ENCODE data around the gene KIAA1958. TPM values are rescaled to one million over a fixed set of nuclear protein-coding genes. Genes with fewer than 3 reads are reported as not detected.

Gene KIAA1958
- total and polyA plus RNA-seq, 2 of the 8 experiments (the other 6 are each of a cell fraction or from before 2014, with no cell fraction given): 11.4 to 43.8 TPM

GRCh38 chr9:112621018-112621655 lies 134.5 kb downstream of the KIAA1958 start:
- Histone ChIP-seq H3K23ac (ENCODE audit: insufficient read length) (no peak overlapping the region), H3K14ac (ENCODE audit: insufficient read length) (no peak overlapping the region), H3K79me1 (ENCODE audit: low read depth, low read length) (no peaks in the 10 kb centered on the region), H2AFZ (ENCODE audit: low read length) (no peak overlapping the region), H3K4ac (replicated peaks; ENCODE audit: insufficient read length, low read depth, low read length) (no peak overlapping the region), H3K79me2 (ENCODE audit: control insufficient read depth in 1 of 2, insufficient read depth in 2 of 2, low read length in 2 of 2) (0 out of 4 replicates have a peak, but pooled peaks cover 0 to 3% of the 10 kb centered on the region in 2 experiments), H3K9me3 (ENCODE audit: insufficient read depth in 2 of 2, low read depth in 1 of 2, low read length in 1 of 2) (no peaks in the 10 kb centered on the region), H3K27ac (ENCODE audit: low read depth, low read length) (no peak overlapping the region), H2BK15ac (ENCODE audit: low read length) (no peak overlapping the region), H3K36me3 (ENCODE audit: control insufficient read depth in 2 of 4, insufficient read depth in 4 of 4, low read length in 3 of 4) (peaks cover 0 to 6% (median 0%) of the 10 kb centered on the region in 4 experiments; a peak in 1 of 8 replicates), H4K8ac (ENCODE audit: extremely low read depth, insufficient read depth, low read length) (no peak overlapping the region), H4K20me1 (replicated peaks in 1 of 2; ENCODE audit: control insufficient read depth in 1 of 2, insufficient read depth in 2 of 2, low read length in 2 of 2) (peaks cover 0 to 1% of the 10 kb centered on the region in 2 experiments), H3K4me3 (ENCODE audit: extremely low read depth in 1 of 4, insufficient read depth in 2 of 4, low read depth in 3 of 4, low read length in 4 of 4) (no peak overlapping the region), H3K27me3 (replicated peaks in 1 of 4; ENCODE audit: control insufficient read depth in 3 of 4, extremely low read depth in 1 of 4, insufficient read depth in 3 of 4, low read length in 3 of 4) (no peaks in the 10 kb centered on the region), H3K23me2 (ENCODE audit: low read depth, low read length) (no peaks in the 10 kb centered on the region), H2BK12ac (ENCODE audit: low read depth, low read length) (no peak overlapping the region), H4K91ac (replicated peaks; ENCODE audit: insufficient read length, low read length) (no peak overlapping the region), H3K4me1 (replicated peaks in 1 of 4; ENCODE audit: control insufficient read depth in 3 of 4, insufficient read depth in 4 of 4, low read length in 3 of 4) (peaks cover 0 to 9% (median 4%) of the 10 kb centered on the region in 4 experiments; a peak in 4 of 7 replicates), H3K9ac (replicated peaks in 1 of 4; ENCODE audit: extremely low read depth in 1 of 4, low read depth in 3 of 4, low read length in 3 of 4) (no peak overlapping the region), H2BK120ac (replicated peaks; ENCODE audit: low read depth, low read length) (no peak overlapping the region), H3K56ac (replicated peaks; ENCODE audit: insufficient read length, low read depth, low read length) (no peak overlapping the region), H2AK5ac (ENCODE audit: low read depth, low read length) (no peak overlapping the region), H4K5ac (ENCODE audit: insufficient read length, low read depth, low read length) (no peak overlapping the region), H2BK20ac (ENCODE audit: low read length) (no peak overlapping the region), H3K4me2 (ENCODE audit: insufficient read depth in 1 of 2, low read depth in 2 of 2, low read length in 2 of 2) (no peak overlapping the region), H2BK5ac (ENCODE audit: low read depth, low read length) (no peak overlapping the region), H3K18ac (ENCODE audit: extremely low read depth, low read length) (no peak overlapping the region)
- POLR2A ChIA-PET (ENCODE audit: partially characterized antibody): interaction anchor here (1.1 kb wide), 1 partner anchor 21 kb away, joined by 3 read pairs; no protein-coding TSS in a partner anchor
- DNase-seq (ENCODE audit: low read depth in 1 of 2, low spot score in 2 of 2) (no peak), FAIRE-seq (no peak)
- CTCF ChIA-PET (ENCODE audit: partially characterized antibody): no interaction called here
- no peak for TF ChIP-seq RAD21 (IDR thresholded peaks at IDR 0.05 in 1 of 2, conservative IDR thresholded peaks at IDR 0.05 in 1 of 2; ENCODE audit: low read depth in 2 of 2, low read length in 2 of 2)
- TF ChIP-seq HDAC6 (IDR thresholded peaks at IDR 0.05; ENCODE audit: low read depth, low read length): no peak
- 67% methylated on average over 3 of the region's 3 CpGs; no CpG with 5 or more reads in 1 of the 2 experiments for WGBS, 2 experiments (ENCODE audit: extremely low coverage in 1 of 2, insufficient coverage in 1 of 2, insufficient read length in 1 of 2, insufficient replicate concordance in 2 of 2, low coverage in 1 of 2, low lambda C conversion rate in 2 of 2, missing lambda C conversion rate in 1 of 2)

Data from H1 (cell line).